Right atrium auricular region (tissue), 2 donors: ENCODE data around the gene GPR31. TPM values are rescaled to one million over a fixed set of nuclear protein-coding genes. Genes with fewer than 3 reads are reported as not detected.

Experiments
- DNase-seq: peaks from one replicate; pipeline ENCODE4 v3.0.0-alpha.2; 2019; ENCODE audit warnings: low spot score
- H3K27ac ChIP-seq, 2 donors: fragments of 200-600 bp; sonication (generic); 1 replicate in 1 of 2; 2 replicates in 1 of 2; pipeline ENCODE4 v1.5.1; 2016 to 2019
- H3K27me3 ChIP-seq, 2 donors: fragments of 200-600 bp; sonication (generic); one replicate each; pipeline versions ENCODE4 v1.5.1 to v1.6.0; 2017 to 2019
- H3K36me3 ChIP-seq: fragments of 200-600 bp; sonication (generic); one replicate; pipeline ENCODE4 v1.5.1; 2016
- H3K4me1 ChIP-seq, 2 donors: fragments of 200-600 bp; sonication (generic); one replicate each; pipeline versions ENCODE4 v1.5.1 to v1.6.0; 2017 to 2019
- H3K4me3 ChIP-seq, 2 donors: fragments of 200-600 bp; sonication (generic); 1 replicate in 1 of 2; 2 replicates in 1 of 2; pipeline ENCODE4 v1.5.1; 2017 to 2019; ENCODE audit warnings: mild to moderate bottlenecking in 1 of 2, moderate library complexity in 1 of 2
- H3K9me3 ChIP-seq, 2 donors: fragments of 200-600 bp; sonication (generic); one replicate each; pipeline ENCODE4 v1.5.1; 2019
- CTCF ChIP-seq, 2 donors: fragments of 200-600 bp; sonication (generic); IDR thresholded peaks; one replicate each; pipeline ENCODE4 v1.5.1; 2019; ENCODE audit warnings: antibody characterized with exemption in 2 of 2
- total RNA-seq, 2 donors: library from RNA; depleted of rRNA; stranded (reverse); fragments of >200 nt; gene quantifications; one replicate each; pipeline ENCODE4 v1.1.0, GENCODE V29; 2016

GPR31 gene
- total RNA-seq, 2 donors from 2014 or later, result not detected

- no peaks in the 10 kb centered on the region for H3K9me3 ChIP-seq
- H3K4me1 ChIP-seq, result no peaks in the 10 kb centered on the region
- H3K36me3 ChIP-seq, result no peaks in the 10 kb centered on the region
- no peak for TF ChIP-seq CTCF (IDR thresholded peaks at IDR 0.05)
- no peaks in the 10 kb centered on the region for H3K27me3 ChIP-seq
- no peak overlapping the region for H3K4me3 ChIP-seq
- no peak for DNase-seq
- no peak overlapping the region for H3K27ac ChIP-seq
Observed at GRCh38 chr6:167120583-167120903, 37.2 kb downstream of the GPR31 start.

DNA sequence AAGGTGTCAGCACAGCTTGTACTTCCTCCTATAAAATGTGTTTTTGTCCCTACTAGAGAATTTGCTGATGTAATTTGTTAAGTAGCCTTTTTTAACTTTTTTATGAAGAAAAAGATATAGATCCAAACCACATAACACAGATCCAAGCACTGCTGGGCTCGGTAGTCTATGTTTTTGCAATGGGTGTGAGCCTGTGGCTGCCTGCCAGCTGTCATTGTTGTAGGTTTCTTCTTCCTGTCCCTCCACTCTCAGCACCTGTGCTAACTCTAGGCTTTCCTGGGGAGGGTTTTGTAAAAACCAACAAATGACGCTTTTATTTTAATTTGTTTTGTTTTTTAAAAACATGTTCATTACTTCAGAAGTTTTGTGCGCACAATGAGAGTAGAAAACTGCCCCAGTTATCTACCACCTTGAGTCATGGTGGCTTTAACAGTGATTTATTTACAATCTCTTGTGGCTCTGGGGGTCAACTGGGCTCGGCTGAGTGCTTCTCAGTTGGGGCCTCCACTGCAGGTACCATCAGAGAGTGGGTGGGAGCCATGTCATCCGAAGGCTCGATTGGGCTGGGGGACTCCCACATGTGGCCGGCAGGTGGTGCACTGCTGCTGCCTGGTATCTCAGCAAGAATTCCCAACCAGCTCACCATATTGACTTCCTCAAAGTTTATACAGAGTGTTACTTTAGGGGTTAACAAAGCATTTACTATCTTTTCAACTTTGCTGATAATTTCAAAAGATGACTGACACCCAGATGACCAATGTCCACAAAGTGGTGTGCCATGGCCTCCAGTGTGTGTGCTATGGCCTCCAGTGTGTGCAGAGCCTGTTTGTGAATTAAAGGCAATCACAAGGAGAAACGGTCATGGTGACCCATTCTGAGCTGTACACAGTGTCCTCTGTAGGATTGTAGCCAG, 37.9 kb downstream of the GPR31 start:
- H3K27me3 ChIP-seq, result no peaks in the 10 kb centered on the region
- no peaks in the 10 kb centered on the region for H3K36me3 ChIP-seq
- H3K9me3 ChIP-seq, result no peaks in the 10 kb centered on the region
- no peak for TF ChIP-seq CTCF (IDR thresholded peaks at IDR 0.05)
- H3K4me1 ChIP-seq, result no peaks in the 10 kb centered on the region
- no peak overlapping the region for H3K27ac ChIP-seq
- no peak for DNase-seq
- H3K4me3 ChIP-seq, result no peak overlapping the region

GRCh38 chr6:167118839-167119238, 38.9 kb downstream of the GPR31 start:
- no peaks in the 10 kb centered on the region for H3K27me3 ChIP-seq

DNA sequence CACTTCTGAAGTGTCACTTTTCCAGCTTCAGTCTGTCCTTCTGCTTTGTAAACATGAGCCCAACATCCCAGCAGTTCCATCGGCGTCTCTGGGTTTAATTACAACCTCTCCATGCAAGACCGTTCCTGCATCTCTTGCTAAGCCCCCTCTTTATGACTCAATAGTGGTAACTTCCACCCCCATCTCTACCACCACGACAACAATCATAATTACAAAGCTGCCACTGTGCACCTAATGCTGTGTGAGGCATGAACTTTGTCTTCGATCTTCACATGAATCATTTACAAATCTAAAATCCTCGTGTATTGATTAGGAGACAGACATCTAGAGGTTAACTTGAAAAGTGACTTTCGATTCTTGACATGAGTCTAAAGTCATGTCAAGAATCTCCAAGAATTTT, 39.8 kb downstream of the GPR31 start:
- Histone ChIP-seq H3K4me1 (no peaks in the 10 kb centered on the region), H3K9me3 (no peaks in the 10 kb centered on the region), H3K27ac (no peak overlapping the region), H3K27me3 (no peaks in the 10 kb centered on the region), H3K36me3 (no peaks in the 10 kb centered on the region), H3K4me3 (no peak overlapping the region)
- TF ChIP-seq CTCF (IDR thresholded peaks at IDR 0.05), result no peak
- DNase-seq, result no peak

More at GRCh38 chr6:167118839-167119238, 38.9 kb downstream of the GPR31 start:
- Histone ChIP-seq H3K27ac (no peak overlapping the region), H3K4me3 (no peak overlapping the region), H3K9me3 (no peaks in the 10 kb centered on the region), H3K36me3 (no peaks in the 10 kb centered on the region), H3K4me1 (no peaks in the 10 kb centered on the region)
- TF ChIP-seq CTCF (IDR thresholded peaks at IDR 0.05), result no peak
- DNase-seq, result no peak

GRCh38 chr6:167116838-167117228, 40.9 kb downstream of the GPR31 start:
- Histone ChIP-seq H3K9me3 (no peaks in the 10 kb centered on the region), H3K4me3 (no peak overlapping the region), H3K4me1 (no peaks in the 10 kb centered on the region), H3K36me3 (no peaks in the 10 kb centered on the region), H3K27me3 (no peaks in the 10 kb centered on the region), H3K27ac (no peak overlapping the region)
- TF ChIP-seq CTCF (IDR thresholded peaks at IDR 0.05), result no peak
- DNase-seq, result no peak
